Measurements from ENCODE around the gene METTL2B. TPM values are rescaled to one million over a fixed set of nuclear protein-coding genes. Genes with fewer than 3 reads are reported as not detected.

Gene METTL2B
- total and polyA plus RNA-seq, 2 of the 13 experiments (the other 11 are each of a cell fraction or from before 2014, with no cell fraction given), result 15.5 to 33.1 TPM

DNA sequence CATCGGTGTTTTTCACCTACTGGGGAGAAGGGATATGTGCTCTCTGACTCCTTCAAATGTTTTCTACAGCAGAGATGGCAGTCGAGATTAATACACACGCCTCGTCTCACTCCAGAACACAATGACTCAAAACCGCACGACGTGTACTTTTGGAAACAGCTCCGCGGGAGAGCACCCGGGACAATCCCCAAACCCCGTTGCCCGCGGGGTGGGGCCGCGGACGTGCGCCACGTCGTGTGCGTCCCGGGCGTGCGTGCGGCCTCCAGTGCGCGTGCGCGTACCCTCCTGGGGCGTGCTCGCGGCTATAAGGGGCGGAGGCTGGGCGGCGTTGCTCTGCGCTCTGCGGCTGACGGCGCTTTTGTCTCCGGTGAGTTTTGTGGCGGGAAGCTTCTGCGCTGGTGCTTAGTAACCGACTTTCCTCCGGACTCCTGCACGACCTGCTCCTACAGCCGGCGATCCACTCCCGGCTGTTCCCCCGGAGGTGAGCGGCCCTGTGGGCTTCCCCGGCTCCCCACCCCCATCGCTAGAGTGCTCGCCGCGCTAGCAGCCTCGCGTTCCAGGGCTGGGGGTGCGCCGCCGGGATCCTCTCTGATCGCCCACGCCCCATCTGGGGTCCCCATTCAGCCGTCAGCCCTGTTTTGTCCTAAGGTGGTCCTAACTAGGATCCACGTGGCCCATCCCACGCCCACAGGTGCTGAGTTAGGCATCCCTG lies 20.8 kb upstream of the METTL2B start, which contains the start of gene HILPDA (continued):
- TF ChIP-seq, protein P1, sequence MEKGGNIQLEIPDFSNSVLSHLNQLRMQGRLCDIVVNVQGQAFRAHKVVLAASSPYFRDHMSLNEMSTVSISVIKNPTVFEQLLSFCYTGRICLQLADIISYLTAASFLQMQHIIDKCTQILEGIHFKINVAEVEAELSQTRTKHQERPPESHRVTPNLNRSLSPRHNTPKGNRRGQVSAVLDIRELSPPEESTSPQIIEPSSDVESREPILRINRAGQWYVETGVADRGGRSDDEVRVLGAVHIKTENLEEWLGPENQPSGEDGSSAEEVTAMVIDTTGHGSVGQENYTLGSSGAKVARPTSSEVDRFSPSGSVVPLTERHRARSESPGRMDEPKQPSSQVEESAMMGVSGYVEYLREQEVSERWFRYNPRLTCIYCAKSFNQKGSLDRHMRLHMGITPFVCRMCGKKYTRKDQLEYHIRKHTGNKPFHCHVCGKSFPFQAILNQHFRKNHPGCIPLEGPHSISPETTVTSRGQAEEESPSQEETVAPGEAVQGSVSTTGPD (CRISPR knock-in tag; IDR thresholded peaks at IDR 0.05), result no peak
- TF ChIP-seq ZMAT3 (CRISPR knock-in tag; conservative IDR thresholded peaks at IDR 0.05), result no peak; the same call in none of the 2 replicates
- TF ChIP-seq POLR2AphosphoS2 (IDR thresholded peaks at IDR 0.05; ENCODE audit: low read depth, low read length), result no peak
- TF ChIP-seq, protein P2, sequence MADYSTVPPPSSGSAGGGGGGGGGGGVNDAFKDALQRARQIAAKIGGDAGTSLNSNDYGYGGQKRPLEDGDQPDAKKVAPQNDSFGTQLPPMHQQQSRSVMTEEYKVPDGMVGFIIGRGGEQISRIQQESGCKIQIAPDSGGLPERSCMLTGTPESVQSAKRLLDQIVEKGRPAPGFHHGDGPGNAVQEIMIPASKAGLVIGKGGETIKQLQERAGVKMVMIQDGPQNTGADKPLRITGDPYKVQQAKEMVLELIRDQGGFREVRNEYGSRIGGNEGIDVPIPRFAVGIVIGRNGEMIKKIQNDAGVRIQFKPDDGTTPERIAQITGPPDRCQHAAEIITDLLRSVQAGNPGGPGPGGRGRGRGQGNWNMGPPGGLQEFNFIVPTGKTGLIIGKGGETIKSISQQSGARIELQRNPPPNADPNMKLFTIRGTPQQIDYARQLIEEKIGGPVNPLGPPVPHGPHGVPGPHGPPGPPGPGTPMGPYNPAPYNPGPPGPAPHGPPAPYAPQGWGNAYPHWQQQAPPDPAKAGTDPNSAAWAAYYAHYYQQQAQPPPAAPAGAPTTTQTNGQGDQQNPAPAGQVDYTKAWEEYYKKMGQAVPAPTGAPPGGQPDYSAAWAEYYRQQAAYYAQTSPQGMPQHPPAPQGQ (CRISPR knock-in tag; IDR thresholded peaks at IDR 0.05; ENCODE audit: borderline replicate concordance), result no peak
- TF ChIP-seq MIXL1 (CRISPR knock-in tag; IDR thresholded peaks at IDR 0.05), result no peak; the same call in 1 of the 2 replicates
- TF ChIP-seq, protein P3, sequence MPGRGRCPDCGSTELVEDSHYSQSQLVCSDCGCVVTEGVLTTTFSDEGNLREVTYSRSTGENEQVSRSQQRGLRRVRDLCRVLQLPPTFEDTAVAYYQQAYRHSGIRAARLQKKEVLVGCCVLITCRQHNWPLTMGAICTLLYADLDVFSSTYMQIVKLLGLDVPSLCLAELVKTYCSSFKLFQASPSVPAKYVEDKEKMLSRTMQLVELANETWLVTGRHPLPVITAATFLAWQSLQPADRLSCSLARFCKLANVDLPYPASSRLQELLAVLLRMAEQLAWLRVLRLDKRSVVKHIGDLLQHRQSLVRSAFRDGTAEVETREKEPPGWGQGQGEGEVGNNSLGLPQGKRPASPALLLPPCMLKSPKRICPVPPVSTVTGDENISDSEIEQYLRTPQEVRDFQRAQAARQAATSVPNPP (CRISPR knock-in tag; IDR thresholded peaks at IDR 0.05), result no peak
- TF ChIP-seq NR1H2 (CRISPR knock-in tag; IDR thresholded peaks at IDR 0.05; ENCODE audit: borderline replicate concordance, low read depth), result no peak; the same call in 1 of the 2 replicates
- no peak; the same call in 1 of the 2 replicates for TF ChIP-seq ZNF530 (CRISPR knock-in tag; IDR thresholded peaks at IDR 0.05; ENCODE audit: low read depth)
- no peak for TF ChIP-seq PHB2 (IDR thresholded peaks at IDR 0.05; ENCODE audit: partially characterized antibody)
- no peak for TF ChIP-seq STAT5B (CRISPR knock-in tag; IDR thresholded peaks at IDR 0.05)
- 0 out of 2 replicates have a peak, but pooled peaks have one; percentile 28 for TF ChIP-seq SP4 (CRISPR knock-in tag; IDR thresholded peaks at IDR 0.05)
- TF ChIP-seq MLLT10 (CRISPR knock-in tag; IDR thresholded peaks at IDR 0.05), result no peak
- TF ChIP-seq SKI (IDR thresholded peaks at IDR 0.05; ENCODE audit: partially characterized antibody), result no peak
- TF ChIP-seq, protein P4, sequence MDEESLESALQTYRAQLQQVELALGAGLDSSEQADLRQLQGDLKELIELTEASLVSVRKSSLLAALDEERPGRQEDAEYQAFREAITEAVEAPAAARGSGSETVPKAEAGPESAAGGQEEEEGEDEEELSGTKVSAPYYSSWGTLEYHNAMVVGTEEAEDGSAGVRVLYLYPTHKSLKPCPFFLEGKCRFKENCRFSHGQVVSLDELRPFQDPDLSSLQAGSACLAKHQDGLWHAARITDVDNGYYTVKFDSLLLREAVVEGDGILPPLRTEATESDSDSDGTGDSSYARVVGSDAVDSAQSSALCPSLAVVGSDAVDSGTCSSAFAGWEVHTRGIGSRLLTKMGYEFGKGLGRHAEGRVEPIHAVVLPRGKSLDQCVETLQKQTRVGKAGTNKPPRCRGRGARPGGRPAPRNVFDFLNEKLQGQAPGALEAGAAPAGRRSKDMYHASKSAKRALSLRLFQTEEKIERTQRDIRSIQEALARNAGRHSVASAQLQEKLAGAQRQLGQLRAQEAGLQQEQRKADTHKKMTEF (CRISPR knock-in tag; IDR thresholded peaks at IDR 0.05), result peak; percentile 83
- TF ChIP-seq DR1 (CRISPR knock-in tag; IDR thresholded peaks at IDR 0.05), result peak; percentile 55; the same call in 1 of the 2 replicates
- peak; percentile 82; the same call in 1 of the 2 replicates for TF ChIP-seq ZNF598 (CRISPR knock-in tag; IDR thresholded peaks at IDR 0.05; ENCODE audit: borderline replicate concordance)
- TF ChIP-seq, protein P5, sequence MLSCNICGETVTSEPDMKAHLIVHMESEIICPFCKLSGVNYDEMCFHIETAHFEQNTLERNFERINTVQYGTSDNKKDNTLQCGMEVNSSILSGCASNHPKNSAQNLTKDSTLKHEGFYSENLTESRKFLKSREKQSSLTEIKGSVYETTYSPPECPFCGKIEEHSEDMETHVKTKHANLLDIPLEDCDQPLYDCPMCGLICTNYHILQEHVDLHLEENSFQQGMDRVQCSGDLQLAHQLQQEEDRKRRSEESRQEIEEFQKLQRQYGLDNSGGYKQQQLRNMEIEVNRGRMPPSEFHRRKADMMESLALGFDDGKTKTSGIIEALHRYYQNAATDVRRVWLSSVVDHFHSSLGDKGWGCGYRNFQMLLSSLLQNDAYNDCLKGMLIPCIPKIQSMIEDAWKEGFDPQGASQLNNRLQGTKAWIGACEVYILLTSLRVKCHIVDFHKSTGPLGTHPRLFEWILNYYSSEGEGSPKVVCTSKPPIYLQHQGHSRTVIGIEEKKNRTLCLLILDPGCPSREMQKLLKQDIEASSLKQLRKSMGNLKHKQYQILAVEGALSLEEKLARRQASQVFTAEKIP (CRISPR knock-in tag; IDR thresholded peaks at IDR 0.05; ENCODE audit: borderline replicate concordance), result no peak
- TF ChIP-seq SMAD9 (CRISPR knock-in tag; IDR thresholded peaks at IDR 0.05), result no peak
- TF ChIP-seq AHR (CRISPR knock-in tag; IDR thresholded peaks at IDR 0.05), result no peak; the same call in 1 of the 2 replicates
- no peak for TF ChIP-seq NPAS2 (CRISPR knock-in tag; IDR thresholded peaks at IDR 0.05; ENCODE audit: borderline replicate concordance)
- TF ChIP-seq ZNF563 (CRISPR knock-in tag; IDR thresholded peaks at IDR 0.05), result peak; percentile 80; the same call in 1 of the 2 replicates
- peak; percentile 79 for TF ChIP-seq GABPB1 (CRISPR knock-in tag; IDR thresholded peaks at IDR 0.05)
- no peak for TF ChIP-seq PRPF4 (IDR thresholded peaks at IDR 0.05; ENCODE audit: low read depth, low read length, poor library complexity, severe bottlenecking)
